NOMO-1 treated with dmso at 0.1 percent for 144 hours (cell line): ENCODE data around the gene PDCD5.
A peak's percentile ranks its signal among the peaks of the same experiment; 100 is the strongest.
"Not testable (repeated sequence)": the region's sequence is repeated elsewhere in the genome, so short reads cannot be mapped to it uniquely, and the experiment has no call there.

ENCODE experiments used
- DNase-seq: peaks from one replicate; lab custom pipeline; 2025; ENCODE audit not compliant: unreplicated experiment; lab: John Stamatoyannopoulos, UW

The PDCD5 gene, protein sequence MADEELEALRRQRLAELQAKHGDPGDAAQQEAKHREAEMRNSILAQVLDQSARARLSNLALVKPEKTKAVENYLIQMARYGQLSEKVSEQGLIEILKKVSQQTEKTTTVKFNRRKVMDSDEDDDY

DNA sequence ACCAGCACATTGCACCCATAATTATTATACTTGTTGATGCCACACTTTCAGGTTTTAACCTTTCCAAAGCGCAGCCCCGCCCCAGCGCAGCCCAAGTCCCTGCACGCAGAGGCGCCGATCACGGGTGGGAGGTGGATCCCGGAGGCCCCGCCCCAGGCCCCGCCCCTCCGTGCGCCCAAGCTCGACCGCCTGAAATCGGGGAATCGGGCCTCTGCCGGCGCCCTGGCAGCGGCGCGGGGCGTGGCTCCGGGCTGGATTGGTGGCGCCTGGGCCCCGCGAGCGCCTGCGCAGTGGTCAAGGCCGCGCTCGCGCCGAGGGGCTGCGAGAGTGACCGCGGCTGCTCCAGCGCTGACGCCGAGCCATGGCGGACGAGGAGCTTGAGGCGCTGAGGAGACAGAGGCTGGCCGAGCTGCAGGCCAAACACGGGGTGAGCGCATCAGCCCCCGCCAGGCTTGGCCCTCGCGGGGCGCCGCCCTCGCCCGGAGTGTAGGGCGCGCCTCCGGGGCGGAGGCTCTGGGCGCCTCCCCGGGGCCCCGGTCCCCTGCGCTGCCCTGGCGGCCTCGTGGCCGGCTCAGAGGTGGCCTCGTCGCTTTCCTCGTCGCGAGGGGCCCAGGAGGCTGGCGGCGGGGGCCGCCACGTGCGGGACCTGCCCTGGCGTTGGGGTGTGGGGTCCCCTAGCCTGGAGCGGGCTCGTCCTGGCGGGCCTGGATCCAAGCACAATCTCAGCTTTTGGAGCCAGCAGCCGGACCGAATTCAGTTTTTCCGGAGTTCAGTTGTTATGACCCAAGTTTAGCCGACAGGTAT, at the start of gene PDCD5:
PDCD5 (plus strand) TSS at position 290 of the 804 bp plus-strand sequence; CDS start at position 362, 72 bp downstream.
- peak; percentile 94 for DNase-seq

DNA sequence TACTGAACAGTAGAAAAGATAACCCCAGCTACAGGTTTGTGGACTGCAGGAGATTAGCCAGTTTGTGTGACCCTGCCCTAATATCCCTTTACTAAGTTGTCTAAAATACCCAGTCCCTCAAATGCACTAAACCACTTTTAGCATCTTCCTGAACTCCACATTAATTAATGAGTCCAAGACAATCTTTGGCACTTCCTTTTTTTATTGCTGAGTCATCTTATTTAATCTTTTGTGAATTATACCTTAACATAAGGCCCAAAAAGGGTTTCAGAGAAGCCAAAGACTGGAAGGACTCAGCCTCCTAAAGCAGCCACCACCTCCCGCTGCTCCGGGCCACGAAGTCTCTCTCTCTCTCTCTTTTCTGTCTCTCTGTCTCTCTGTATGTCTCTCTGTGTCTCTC, 48.8 kb upstream of the PDCD5 start:
- no peak for DNase-seq

DNA sequence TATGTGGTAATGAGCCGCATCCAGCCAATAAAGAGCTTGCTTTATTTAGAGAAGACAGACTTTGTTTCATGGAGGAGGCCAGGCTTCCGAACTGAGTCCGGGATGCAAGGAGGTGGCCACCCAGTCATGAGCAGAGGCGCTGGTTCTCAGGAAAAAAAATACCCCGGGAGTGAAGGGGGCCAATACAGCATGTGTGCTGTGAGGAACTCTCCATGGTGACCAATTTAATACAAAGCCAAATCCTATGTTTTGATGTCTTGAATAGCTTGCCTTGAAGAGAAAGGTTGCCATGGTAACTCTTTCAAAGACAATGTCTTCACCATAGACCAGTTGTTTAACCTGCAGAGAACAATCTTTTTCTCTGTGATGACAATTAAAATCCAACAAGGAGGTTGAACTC, 43.4 kb upstream of the PDCD5 start:
- DNase-seq, result no peak

DNA sequence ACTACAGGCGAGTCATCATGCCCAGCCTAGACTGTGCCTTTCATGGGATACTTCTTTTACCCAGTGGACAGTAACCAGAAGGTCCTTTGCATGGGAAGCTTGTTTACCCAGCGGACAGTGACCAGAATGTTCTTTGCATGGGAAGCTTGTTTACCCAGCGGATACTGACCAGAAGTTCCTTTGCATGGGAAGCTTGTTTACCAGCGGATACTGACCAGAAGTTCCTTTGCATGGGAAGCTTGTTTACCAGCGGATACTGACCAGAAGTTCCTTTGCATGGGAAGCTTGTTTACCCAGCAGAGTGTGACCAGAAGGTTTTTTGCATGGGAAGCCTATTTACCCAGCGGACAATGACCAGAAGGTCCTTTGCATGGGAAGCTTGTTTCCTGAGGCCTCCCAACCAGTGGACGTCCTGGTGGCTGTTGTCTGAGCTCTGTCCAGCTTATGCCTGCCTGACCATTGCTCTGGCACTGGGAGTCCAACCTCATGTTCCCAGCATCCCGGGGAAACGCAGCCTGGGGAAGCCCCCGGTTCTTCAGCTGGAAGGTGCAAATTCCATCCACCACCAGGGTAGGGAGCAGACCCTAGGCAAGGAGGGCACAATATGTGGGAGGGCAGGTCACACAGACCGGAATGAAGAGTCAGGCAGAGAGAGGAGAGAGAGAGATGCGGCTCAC, 41.6 kb upstream of the PDCD5 start:
- DNase-seq, result no peak

DNA sequence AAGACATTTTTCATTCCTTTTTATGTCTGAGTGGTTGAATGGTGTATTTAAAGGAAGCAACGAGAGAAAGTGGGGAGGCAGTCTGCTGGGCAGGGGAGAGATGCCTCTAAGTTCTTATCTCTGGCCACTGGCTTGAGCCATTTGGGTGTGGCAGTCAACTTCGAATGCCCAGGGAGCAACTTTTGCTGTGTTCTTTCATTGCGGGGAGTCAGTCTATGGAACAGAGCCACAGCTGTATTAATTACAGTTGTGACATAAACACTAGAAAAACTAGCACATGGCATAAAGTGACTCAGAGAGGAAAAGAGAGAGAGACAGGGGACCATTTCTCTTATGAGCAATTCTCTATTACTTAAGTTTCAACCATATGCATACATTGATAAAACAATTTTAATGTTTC, 40.4 kb upstream of the PDCD5 start:
- DNase-seq, result no peak

DNA sequence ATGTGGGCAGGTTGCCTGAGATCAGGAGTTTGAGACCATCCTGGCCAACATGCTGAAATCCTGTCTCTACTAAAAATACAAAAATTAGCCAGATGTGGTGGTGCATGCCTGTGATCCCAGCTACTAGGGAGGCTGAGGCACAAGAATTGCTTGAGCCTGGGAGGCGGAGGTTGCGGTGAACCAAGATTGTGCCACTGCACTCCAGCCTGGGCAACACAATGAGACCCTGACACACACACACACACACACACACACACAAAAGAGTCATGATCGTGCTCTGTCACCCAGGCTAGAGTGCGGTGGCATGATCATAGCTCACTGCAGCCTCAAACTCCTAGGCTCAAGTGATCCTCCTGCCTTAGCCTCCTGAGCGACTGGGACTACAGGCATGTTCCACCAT, 39.6 kb upstream of the PDCD5 start:
- not testable (repeated sequence) for DNase-seq

DNA sequence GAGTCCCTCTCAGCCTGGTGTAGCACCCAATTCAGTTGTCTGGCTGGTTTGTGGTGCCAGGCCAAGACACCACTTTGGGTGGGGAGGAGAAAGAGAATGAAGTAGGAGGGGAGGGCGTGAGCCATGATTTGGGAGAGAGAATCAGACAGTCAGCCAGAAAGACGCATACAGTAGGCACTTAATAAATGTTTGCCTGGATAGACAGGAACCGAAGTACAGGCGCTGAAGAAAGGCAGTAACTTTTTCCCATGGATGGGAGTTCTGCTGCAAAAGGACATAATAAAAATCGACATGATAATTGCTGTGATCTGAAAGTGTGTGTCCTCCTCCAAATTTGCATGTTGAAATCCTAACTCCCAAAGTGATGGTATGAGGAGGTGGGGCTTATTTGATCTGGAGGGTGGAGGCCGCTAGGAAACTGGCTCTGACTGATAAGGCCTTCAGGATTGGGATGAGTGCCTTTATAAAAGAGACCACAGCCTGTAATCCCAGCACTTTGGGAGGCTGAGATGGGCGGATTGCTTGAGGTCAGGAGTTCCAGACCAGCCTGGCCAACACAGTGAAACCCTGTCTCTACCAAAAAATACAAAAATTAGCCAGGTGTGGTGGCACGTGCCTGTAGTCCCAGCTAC, 38.4 kb upstream of the PDCD5 start:
- no peak for DNase-seq

DNA sequence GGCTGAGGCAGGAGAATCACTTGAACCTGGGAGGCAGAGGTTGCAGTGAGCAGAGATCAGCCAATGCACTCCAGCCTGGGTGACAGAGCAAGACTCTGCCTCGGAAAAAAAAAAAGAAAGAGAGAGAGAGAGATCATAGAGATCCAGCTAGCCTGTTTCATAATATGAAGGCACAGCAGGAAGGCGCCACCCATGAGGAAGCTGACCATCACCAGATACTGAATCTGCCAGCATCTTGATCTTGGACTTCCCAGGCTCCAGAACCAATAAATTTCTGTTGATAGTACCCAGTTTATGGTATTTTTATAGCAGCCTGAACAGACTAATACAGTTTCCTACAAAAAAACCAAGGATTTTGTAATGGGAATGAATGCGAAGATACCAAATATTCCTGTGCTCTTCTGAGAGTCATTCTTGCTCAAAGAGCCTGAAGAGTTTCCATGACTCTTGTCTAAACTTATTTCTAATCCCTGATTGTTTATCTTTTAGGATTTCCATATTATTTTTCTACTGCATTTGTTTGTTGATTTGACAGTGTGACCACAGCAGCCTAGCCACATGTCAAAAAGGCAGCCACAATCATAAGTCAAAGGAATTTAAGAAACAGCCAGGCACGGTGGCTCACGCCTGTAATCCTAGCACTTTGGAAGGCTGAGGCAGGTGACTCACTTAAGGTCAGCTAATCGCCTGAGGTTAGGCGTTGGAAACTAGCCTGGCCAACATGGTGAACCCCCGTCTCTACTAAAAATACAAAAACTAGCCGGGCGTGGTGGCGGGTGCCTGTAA, 37.7 kb upstream of the PDCD5 start:
- no peak for DNase-seq

DNA sequence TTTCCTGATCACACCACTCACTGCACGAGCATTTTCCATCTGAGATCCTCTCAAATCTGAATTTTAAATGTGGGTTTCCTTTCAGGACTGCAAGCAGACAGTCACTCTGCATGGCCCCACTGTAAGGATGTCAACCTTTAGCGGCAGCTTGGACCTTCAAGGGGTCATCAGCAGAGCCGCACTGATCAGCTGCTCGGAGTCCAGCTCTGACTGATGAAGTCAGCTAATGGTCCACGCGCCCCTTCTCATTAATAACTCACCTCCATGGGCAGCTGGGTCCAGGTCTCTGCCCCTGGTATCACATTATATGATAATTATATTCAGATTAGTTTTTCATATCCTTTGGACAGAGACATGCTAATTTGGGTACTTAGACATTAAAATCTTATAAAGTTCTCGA, 36.1 kb upstream of the PDCD5 start:
- no peak for DNase-seq

DNA sequence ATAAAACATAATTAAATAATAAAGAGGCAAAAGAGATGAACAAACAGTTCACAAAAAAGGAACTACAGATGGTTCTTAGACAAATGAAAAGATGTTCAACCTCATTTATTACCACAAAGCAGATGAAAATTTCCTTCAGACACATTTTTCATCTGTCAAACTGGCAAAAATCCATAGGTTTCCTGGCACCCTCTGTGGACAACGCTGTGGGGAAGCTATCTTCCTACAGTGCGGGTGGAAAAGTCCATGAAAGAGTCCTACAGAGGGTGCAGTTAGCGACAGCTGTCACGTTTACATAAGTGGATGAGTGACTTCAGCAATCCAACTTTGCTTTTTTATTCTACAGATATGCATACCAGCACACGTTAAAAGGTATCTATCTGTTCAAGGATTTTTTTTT, 30.3 kb upstream of the PDCD5 start:
- no peak for DNase-seq

DNA sequence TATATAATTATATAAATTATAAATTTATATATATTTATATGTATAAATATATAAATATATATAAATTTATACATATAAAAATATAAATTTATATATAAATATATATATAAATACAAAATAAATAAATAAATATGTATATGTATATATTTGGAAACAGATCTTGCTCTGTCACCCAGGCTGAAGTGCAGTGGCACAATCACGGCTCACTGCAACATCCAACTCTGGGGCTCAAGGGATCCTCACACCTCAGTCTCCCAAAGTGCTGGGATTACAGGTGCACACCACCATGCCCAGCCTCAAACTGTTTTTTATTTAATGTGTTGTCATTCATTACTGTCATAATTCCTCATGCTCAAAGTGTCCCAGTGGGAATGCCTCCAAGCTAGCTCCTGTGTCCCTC, 25.2 kb upstream of the PDCD5 start:
- DNase-seq, result no peak

DNA sequence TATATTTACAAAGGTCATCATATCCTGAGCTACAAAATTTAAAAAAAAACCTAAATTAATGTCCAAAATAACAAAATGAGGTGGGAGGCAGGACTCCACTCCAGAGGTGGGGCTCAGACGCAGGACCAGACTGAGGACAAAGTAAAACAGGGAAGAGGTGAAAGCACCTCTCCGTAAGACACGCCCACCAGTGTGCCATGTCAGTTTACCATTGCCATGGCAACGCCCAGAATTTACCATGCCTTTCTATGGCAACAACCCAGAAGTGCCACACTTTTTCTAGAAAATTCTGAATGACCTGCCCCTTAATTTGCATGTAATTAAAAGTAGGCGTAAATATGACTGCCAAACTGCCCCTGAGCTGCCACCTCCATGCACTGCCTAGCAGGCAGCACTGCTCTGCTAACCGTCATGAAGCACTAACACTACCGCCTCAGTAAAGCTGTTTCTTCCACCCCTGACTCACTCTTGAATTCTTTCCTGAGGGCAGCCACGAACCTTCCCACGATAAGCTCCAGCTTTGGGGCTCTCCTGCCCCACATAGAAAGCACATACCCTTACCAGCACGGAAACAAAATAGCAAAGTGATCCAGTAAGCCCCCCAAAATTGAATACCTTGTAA, 22.3 kb upstream of the PDCD5 start:
- no peak for DNase-seq

DNA sequence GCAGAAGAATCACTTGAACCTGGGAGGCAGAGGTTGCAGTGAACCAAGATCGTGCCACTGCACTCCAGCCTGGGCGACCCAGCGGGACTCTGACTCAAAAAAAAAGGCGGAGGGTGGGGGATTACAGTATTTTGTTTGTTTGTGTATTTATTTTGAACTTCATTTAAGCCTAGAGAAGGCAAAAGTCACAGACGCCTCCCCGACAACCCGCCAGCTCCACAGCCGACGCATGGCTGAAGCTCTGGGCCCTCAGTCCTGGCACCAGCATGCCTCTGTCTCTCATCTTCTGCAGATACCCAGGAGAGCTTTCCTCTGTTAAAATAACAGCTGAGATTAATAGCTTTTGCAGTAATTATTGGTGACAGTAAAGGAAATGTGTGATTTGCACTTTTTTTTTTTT, 17.2 kb upstream of the PDCD5 start:
- DNase-seq, result no peak

DNA sequence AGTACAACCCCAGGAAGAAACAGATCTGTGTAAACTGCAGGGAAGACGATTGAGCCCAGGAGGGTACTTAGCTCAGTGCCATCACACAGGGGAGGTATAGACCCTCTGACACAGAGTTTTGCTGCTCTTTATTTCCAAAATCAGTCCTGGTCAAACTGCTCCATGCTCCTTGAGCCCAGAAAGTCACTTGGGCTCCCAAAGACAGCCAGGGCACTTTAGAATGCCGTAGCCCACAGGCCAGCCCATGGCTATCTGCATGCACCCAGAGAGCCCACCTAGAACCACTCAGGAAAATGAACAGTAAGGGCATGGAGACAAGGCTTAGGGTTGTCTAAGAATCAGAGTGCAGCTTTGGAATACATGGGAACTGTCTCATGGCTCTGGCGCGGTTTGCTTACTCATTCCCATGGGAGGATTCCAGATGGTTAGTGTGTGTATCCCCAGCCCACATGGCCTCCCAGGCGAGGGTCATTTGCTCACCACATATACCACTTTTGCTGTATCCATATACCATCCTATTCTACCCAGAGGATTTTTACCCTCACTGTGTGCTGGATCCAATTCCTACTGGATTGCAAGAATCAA, 14.7 kb upstream of the PDCD5 start:
- no peak for DNase-seq

DNA sequence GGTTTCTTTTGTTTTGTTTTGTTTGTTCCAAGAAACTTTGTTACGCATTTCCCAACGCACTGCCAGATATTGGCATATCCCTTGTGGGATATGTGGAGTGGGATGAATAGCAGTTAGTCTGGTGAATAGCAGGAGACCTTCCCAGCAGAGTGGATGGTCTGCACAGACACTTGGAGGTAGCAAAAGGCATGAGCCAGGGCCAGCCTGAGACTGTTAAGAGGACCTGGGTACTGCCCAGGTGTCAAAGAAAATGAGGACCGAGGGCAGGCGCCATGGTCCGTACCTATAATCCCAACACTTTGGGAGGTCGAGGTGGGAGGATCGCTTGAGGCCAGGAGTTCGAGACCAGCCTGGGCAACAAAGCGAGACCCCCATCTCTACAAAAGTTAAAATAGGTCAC, 13.5 kb upstream of the PDCD5 start:
- no peak for DNase-seq

DNA sequence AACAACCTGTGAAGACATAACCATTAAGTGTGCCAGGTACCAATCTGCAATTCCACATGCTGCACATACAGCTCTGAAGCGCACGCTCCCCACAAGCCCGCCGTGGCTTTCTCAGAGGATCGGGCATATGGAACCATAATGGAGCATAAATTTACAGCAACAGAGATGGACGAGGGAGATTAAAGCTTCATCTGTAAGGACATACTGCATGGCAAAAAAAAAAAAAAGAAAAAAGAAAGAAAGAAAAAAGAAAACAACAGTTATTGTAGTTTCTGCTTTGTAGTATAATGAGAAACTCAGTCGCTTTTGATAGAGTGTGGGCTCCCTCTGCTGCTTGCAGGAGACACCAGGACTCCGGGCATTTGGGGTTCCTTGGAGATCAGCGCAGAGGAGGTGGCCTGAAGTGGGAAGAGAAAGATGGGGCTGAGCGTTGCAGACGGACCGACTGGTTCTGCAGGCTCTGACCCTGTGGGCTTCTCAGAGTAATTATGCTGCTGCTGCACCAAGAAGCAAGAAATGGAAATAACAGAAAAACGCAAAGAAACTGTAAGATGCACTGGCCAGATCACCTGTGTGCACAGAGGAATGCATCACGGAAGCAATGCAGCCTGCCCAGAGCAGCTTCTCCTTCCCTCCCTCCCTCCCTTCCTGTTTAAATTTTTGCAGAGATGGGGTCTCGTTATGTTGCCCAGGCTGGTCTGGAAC, 10.8 kb upstream of the PDCD5 start:
- DNase-seq, result peak; percentile 26

DNA sequence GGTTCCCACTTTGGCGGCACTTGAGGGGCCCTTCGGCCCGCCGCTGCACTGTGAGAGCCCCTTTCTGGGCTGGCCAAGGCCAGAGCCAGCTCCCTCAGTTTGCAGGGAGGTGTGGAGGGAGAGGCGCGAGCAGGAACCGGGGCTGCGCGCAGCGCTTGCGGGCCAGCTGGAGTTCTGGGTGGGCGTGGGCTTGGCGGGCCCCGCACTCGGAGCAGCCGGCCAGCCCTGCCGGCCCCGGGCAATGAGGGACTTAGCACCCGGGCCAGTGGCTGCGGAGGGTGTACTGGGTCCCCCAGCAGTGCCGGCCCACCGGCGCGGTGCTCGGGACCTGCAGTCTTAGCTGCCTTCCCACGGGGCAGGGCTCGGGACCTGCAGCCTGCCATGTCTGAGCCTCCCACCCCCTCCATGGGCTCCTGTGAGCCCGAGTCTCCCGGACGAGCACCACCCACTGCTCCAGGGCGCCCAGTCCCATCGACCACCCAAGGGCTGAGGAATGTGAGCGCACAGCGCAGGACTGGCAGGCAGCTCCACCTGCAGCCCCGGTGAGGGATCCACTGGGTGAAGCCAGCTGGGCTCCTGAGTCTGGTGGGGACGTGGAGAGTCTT, 9.4 kb upstream of the PDCD5 start:
- not testable (repeated sequence) for DNase-seq

DNA sequence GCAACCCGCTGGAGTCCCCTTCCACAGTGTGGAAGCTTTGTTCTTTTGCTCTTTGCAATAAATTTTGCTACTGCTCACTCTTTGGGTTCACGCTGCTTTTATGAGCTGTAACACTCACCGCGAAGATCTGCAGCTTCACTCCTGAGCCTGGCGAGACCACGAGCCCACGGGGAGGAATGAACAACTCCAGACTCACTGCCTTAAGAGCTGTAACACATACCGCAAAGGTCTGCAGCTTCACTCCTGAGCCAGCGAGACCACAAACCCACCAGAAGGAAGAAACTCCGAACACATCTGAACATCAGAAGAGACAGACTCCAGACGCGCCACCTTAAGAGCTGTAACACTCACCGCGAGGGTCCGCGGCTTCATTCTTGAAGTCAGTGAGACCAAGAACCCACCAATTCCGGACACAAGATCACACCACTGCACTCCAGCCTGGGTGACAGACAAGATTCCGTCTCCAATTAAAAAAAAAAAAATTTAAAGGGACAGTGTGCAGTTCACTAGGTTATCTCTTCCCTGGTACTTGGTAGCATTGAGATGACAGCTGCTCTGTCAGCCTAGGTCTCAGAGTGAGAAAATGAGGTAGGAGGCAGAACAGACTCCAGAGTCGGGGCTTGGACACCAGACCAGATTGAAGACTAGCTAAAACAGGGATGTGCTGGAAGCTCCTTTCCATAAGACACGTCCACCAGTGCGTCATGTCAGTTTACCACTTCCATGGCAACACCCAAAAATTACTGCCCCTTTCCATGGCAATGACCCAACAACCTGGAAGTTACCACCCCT, 8.1 kb upstream of the PDCD5 start:
- DNase-seq, result not testable (repeated sequence)

DNA sequence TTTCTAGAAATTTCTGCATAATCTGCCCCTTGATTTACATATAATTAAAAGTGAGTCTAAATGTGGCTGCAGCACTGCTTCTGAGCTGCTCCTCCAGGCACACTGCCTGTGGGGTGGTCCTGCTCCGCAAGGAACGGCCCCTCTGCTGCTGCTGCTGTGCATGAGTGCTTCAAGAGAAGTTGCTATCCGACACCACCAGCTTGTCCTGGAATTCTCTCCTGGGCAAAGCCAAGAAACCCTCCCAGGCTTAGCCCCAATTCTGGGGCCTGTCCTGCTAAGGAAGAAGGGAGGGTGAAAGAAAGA, 7.5 kb upstream of the PDCD5 start:
- DNase-seq, result no peak
